Activated naive CD8-positive, alpha-beta T cell (primary cell): Measurements from ENCODE around the gene CCDC187.

Source experiments
- H3K27ac Mint-ChIP-seq: one replicate; pipeline ENCODE4 v1.8.0; 2021; ENCODE audit warnings: mixed read lengths
- H3K27me3 Mint-ChIP-seq: one replicate; pipeline ENCODE4 v1.8.0; 2021; ENCODE audit warnings: mixed read lengths
- H3K36me3 Mint-ChIP-seq: one replicate; pipeline ENCODE4 v1.8.0; 2021; ENCODE audit warnings: mixed read lengths
- H3K4me1 Mint-ChIP-seq: one replicate; pipeline ENCODE4 v1.8.0; 2021; ENCODE audit warnings: low read depth, mixed read lengths
- H3K4me3 Mint-ChIP-seq: one replicate; pipeline ENCODE4 v1.8.0; 2021; ENCODE audit warnings: mild to moderate bottlenecking, mixed read lengths
- H3K9me3 Mint-ChIP-seq: one replicate; pipeline ENCODE4 v1.8.0; 2021; ENCODE audit warnings: low read depth, mixed read lengths

CCDC187 gene

DNA sequence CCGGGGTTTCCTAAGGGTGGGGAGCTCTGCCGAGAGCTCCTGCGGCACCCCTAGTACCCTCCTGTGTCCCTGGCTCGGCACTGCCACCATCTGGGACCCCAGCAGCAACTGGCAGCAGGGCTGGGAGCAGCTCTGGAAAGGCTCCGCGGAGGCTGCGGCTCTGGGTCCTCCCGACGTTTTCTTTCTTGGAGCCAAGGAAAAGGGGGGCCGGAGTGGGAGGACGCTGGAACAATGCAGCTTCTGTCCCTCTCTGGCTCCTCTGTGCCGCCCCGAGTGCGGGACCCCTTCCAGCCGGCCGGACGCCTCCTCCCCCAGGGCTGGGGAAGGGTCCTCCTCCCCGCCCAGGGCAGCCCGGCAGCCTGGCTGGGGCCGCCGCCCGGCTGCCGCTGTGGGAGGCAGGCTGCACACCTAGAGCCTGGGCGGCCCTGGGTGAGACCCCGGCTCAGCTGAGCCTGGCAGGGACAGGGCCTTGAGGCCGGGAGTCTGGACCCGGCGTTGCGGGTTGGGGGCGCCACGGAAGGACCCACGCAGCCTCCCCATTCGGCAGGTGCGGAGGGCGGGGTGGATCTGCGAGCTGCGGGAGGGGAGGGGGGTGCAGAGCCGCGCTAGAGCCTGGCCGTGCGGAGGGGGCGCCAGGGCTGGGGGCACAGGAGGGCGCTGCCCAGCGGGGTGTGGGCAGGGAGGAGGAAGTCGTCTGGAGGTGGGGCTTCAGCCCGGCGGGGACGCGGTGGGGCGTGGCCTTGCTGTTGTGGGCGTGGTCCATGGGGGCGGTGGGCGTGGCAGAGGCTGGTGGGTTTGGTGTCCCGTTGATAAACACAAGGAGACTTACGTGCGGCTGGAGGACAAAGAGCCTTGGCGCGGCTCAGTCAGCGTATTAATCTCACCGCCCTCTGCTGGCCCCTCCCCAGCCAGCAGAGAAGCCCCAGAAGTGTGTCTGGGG is 38.6 kb upstream of the CCDC187 start:
- no peaks in the 10 kb centered on the region for H3K36me3 Mint-ChIP-seq
- no peaks in the 10 kb centered on the region for H3K27me3 Mint-ChIP-seq
- no peaks in the 10 kb centered on the region for H3K9me3 Mint-ChIP-seq
- H3K4me1 Mint-ChIP-seq: no peaks in the 10 kb centered on the region
- no peak overlapping the region for H3K4me3 Mint-ChIP-seq
- no peak overlapping the region for H3K27ac Mint-ChIP-seq

DNA sequence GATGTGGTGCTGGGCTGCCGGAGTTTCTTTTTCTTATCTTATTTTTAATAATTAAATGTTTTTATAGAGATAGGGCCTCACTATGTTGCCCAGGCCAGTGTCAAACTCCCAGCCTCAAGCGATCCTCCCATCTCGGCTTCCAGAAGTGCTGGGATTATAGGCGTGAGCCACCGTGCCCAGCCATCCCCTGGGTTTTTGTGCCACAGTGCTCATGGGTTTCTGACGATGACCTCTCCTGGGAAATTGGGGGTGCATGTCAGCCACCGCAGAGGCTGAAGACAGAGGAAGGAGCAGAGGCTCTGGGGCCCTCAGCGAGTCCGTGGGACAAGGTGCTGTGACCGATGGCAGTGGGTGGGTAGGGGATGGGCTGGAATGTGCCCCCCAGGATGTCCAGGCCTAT is 37.9 kb upstream of the CCDC187 start:
- H3K4me1 Mint-ChIP-seq: no peaks in the 10 kb centered on the region
- no peak overlapping the region for H3K27ac Mint-ChIP-seq
- no peaks in the 10 kb centered on the region for H3K36me3 Mint-ChIP-seq
- H3K9me3 Mint-ChIP-seq: no peaks in the 10 kb centered on the region
- H3K27me3 Mint-ChIP-seq: no peaks in the 10 kb centered on the region
- H3K4me3 Mint-ChIP-seq: no peak overlapping the region

DNA sequence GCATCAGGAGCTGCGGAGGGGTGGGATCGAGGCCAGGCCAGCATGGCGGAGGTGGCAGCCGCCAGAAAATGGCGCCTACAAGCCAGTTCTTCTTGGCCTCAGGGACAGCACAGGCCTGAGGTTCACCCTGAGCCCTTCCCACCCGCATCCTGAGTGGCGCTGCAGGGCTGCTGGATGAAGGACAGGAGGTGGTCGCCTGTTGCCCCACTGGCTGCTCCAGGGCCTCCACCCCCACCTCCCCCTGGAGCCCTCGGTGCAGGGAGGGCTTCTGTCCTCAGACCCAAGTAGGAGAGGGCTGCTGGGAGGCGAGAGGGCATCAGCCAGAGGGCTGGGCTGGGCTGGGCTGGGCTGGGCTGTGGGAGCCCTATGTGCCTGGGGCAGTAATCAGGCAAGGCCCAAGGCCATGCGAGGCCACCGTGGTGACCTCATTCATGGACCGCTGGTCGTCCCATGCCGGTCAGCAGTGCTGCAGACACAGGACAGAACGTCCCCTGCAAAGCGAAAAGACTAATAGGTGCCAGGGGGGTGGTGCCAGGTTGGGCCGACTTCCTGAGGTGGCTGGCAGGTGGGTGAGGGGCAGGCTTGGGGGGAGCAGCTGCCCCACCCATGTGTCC is 37.3 kb upstream of the CCDC187 start:
- Mint-ChIP-seq H3K4me3 (no peak overlapping the region), H3K9me3 (no peaks in the 10 kb centered on the region), H3K4me1 (no peaks in the 10 kb centered on the region), H3K27me3 (no peaks in the 10 kb centered on the region), H3K27ac (no peak overlapping the region), H3K36me3 (no peaks in the 10 kb centered on the region)

DNA sequence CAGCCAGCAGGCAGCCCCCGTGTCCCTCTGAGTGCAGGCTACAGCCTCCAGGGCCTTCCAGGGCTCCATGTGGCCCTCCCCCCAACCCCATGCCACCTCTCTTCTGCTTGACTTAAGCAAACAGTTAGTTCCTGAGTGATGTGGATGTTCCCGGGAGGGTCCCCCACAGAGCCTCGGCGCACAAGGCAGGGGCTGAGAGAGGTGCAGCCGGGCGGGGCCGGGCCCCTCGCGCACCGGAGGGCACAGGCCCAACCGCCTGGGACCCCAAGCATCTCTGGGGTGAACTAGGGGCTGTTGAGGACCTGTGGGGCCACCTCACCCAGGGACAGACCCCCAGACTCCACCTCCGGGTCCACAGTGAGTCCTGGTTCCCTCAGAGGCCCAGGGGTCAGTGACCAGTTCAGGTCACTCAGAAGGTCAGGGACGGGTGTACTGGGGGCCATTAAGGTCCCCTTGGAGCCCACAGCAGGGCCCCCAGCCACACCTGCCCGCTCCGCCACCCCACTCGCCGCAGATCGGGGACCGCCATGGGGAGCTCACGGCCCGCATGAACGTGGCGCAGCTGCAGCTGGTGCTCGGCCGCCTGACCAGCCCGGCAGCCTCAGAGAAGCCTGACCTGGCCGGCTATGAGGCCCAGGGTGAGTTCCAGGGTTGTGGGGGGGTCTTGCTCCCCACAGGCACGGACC is 36.6 kb upstream of the CCDC187 start:
- Mint-ChIP-seq H3K4me3 (no peak overlapping the region), H3K36me3 (no peaks in the 10 kb centered on the region), H3K27ac (no peak overlapping the region), H3K9me3 (no peaks in the 10 kb centered on the region), H3K4me1 (no peaks in the 10 kb centered on the region), H3K27me3 (no peaks in the 10 kb centered on the region)

DNA sequence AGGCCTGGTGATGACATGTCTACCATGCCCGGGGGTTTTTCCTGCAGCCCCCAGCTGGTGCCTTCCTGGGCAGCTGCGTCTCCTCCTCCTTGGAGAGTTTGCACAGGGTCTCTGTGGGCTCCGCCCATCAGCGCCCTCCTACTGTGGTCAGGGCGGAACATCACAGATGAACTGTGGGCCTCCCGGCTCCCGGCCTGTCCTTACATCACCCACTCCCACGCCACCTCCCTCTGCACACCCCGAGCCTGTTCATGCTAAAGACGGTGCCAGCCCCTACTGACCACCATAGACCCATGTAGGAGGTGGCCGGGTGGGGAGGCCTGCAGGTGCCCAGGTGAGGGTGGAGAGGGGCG is 36.0 kb upstream of the CCDC187 start:
- Mint-ChIP-seq H3K4me3 (no peak overlapping the region), H3K27me3 (no peaks in the 10 kb centered on the region), H3K4me1 (no peaks in the 10 kb centered on the region), H3K36me3 (no peaks in the 10 kb centered on the region), H3K9me3 (no peaks in the 10 kb centered on the region), H3K27ac (no peak overlapping the region)

DNA sequence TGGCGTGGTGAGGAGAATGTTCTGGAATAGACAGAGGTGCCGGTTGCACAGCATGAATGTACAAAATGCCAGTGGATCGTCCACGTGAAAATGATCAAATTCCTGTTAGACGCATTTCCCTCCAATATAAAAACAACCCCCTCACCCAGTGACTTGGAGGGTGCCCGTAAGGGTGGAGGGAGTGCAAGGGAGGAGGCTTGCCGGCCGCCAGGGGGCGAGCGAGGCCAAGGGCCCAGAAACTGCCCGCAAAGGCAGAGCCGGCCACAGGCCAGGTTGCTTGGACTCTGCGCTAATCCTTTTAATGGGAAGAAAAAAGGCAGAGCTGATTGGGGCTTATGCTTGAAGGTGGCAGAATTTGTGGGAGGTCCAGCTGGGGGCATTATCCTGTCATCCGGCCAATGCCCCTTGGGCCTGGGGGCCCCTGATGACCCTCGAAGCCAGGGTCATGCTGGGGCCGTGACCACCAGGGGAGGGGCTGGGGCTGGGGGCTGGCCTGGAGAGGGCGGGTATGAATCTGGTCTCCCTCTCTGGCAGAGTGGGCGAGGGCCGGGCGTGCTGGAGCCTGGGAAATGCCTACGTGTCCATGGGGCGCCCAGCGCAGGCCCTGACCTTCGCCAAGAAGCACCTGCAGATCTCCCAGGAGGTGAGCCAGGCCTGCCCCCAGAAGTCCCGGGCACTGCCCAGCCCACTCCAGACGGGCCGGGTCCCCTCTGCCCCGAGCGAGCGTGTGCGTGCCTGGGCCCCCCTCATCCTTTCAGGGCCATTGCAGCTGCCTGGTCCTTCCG is 35.5 kb upstream of the CCDC187 start:
- H3K9me3 Mint-ChIP-seq: no peaks in the 10 kb centered on the region
- no peaks in the 10 kb centered on the region for H3K36me3 Mint-ChIP-seq
- H3K27me3 Mint-ChIP-seq: no peaks in the 10 kb centered on the region
- no peaks in the 10 kb centered on the region for H3K4me1 Mint-ChIP-seq
- no peak overlapping the region for H3K4me3 Mint-ChIP-seq
- H3K27ac Mint-ChIP-seq: no peak overlapping the region

DNA sequence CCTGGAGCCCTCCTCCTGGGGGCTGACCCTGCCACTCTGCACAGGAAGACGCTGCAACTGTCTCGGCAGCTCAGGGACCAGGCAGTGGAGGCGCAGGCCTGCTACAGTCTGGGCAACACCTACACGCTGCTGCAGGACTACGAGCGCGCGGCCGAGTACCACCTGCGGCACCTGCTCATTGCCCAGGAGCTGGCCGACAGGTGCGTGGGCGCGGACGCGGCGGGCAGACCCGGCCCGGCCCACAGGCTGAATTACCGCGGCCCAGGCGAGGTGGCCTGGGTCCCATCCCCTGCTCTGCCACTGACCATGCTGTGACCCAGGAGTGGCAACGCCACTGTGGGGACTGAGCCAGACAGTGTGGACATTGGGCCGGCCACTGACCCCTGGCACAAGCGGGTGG is 34.6 kb upstream of the CCDC187 start:
- Mint-ChIP-seq H3K27me3 (no peaks in the 10 kb centered on the region), H3K27ac (no peak overlapping the region)

DNA sequence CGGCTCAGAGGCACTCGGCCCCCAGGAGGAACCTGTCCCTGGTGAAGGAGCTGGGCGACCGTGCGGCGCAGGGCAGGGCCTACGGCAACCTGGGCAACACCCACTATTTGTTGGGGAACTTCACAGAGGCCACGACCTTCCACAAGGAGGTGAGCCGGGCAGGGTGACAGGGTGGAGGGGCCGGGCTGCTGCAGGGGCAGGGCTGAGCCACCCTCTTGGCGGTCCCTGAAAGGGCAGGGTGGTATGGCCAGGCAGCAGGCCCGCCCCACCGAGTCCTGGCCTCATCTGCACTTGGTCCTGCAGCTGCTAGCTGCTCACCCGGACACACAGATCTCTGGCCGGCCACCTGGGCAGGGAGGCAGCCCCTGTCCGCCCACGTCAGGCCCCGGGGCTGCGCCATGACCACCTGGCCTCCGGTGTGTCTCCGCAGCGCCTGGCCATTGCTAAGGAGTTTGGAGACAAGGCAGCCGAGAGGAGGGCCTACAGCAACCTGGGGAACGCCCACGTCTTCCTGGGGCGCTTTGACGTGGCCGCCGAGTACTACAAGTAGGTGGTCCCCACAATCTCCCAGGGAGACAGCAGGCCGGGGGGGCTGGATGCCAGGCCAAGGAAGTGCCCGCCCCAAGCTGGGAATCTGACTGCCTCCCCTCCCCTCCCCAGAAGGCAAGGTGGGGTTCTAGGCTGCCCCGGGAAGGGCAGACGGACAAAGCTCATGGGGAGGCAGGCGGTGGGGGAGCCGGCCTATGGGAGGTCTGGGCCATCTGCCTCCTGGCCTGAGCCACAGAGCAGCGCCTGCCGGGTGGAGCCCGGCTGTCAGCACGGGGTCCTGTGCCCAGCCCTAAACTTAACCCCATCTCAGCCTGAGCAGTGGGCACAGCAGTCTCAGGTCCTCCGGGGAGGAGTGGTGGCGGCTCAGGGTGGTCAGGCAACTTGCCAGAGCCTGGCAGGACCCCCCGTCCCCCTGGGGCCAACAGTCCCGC is 33.8 kb upstream of the CCDC187 start:
- no peak overlapping the region for H3K27ac Mint-ChIP-seq
- no peaks in the 10 kb centered on the region for H3K4me1 Mint-ChIP-seq
- H3K9me3 Mint-ChIP-seq: no peaks in the 10 kb centered on the region
- no peaks in the 10 kb centered on the region for H3K27me3 Mint-ChIP-seq
- no peaks in the 10 kb centered on the region for H3K36me3 Mint-ChIP-seq
- no peak overlapping the region for H3K4me3 Mint-ChIP-seq

More for the DNA sequence above, 34.6 kb upstream of the CCDC187 start:
- Mint-ChIP-seq H3K4me3 (no peak overlapping the region), H3K9me3 (no peaks in the 10 kb centered on the region), H3K36me3 (no peaks in the 10 kb centered on the region), H3K4me1 (no peaks in the 10 kb centered on the region)

DNA sequence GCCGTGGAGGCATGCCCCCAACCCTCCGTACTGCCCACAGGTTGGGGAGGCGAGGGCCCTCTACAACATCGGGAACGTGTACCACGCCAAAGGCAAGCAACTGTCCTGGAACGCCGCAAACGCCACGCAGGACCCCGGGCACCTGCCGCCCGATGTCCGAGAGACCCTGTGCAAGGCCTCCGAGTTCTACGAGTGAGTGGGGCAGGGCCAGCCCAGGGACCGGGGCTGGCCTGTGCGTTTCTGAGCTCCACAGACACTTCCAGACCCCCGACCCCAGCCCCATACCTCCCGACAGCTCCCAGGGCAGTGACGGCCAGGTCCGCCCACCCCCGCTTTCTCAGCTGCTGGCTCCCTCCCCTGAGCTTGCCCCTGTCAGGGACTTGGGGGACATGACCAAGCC is 33.0 kb upstream of the CCDC187 start:
- Mint-ChIP-seq H3K27ac (no peak overlapping the region), H3K4me1 (no peaks in the 10 kb centered on the region), H3K27me3 (no peaks in the 10 kb centered on the region), H3K4me3 (no peak overlapping the region), H3K9me3 (no peaks in the 10 kb centered on the region), H3K36me3 (no peaks in the 10 kb centered on the region)

DNA sequence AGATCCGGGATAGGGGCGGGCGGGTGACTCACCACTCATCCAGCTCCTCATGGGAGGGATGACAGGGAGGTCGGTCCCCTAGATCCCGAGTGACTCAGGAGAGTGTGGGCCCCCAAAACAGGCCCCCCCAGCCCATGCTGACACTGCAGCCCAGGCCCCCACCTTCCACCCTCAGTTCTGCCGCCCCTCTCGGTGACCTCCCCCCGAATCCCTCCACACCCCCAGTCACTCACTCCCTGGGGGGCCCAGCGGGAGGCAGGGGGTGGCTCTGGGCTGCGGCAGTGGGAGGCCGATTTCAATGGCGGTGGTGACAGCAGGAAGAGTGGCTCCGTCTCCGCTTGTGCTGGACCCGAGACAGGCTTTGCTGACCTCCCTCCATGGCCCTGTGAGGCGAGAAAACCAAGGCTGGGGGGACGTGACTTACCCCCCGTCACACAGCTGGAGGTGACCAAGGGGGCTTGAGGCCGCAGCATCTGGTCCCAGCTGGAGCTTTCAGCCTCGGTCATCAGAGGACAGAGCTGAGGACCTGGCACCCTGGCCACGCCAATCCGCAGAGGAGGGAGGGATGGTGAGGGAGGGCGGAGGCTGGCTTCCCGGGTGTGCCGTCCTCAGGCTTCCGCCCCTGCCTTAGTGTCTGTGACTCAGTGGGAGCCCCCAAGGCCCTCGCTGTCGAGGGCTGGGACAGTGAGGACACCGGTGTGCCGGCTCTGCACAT is 32.4 kb upstream of the CCDC187 start:
- Mint-ChIP-seq H3K4me1 (no peaks in the 10 kb centered on the region), H3K27ac (no peak overlapping the region), H3K4me3 (no peak overlapping the region), H3K36me3 (no peaks in the 10 kb centered on the region), H3K9me3 (no peaks in the 10 kb centered on the region), H3K27me3 (no peaks in the 10 kb centered on the region)

DNA sequence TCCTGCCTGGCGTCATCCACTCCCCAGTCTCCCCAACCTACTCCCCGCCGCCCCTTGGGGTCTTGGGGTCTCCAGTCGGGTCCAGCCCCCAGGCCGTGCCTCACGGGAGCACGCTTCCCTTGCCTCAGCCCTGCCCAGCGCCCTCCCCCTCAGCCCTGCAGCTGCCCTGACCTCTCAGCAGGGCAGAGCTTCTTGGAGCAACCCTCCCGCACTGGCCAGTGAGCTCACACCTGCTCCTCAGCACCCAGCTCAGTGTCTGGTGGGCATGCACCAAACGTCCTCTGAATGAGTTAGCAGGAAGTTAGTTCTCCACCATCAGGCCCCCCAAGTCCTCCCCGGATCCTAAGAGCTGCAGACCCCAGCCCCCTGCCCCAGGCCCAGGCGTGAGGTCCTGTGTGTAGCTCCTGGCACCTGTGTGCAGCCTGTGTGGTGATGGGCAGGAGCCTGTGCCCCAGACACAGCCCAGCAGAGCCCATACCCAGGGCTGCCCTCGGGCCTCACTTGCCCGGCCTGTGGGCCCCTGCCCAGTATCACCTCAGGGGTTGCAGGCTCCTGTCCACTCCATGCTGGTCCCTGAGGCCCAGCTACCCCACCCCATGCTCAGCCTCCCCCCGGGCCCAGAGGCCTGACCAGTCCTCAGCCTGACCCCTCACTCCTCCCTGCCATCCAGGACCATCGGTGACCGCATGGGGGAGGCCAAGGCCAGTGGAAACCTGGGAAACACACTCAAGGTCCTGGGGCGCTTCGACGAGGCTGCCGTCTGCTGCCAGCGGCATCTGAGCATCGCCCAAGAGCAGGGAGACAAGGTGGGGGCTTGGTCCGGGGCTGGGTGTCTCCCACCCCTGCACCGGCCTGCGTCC is 31.6 kb upstream of the CCDC187 start:
- Mint-ChIP-seq H3K4me3 (no peak overlapping the region), H3K27ac (no peak overlapping the region), H3K36me3 (no peaks in the 10 kb centered on the region), H3K27me3 (no peaks in the 10 kb centered on the region), H3K9me3 (no peaks in the 10 kb centered on the region), H3K4me1 (no peaks in the 10 kb centered on the region)

DNA sequence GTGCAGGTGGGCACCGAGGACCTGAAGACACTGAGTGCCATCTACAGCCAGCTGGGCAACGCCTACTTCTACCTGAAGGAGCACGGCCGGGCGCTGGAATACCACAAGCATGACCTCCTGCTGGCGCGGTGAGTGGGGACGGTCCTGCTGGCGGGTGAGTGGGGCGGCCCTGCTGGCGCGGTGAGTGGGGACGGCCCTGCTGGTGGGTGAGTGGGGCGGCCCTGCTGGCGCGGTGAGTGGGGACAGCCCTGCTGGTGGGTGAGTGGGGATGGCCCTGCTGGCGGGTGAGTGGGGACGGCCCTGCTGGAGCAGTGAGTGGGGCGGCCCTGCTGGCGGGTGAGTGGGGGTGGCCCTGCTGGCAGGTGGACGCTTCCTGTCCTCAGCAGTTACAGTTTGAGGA is 30.6 kb upstream of the CCDC187 start:
- Mint-ChIP-seq H3K4me3 (no peak overlapping the region), H3K4me1 (no peaks in the 10 kb centered on the region), H3K27ac (no peak overlapping the region), H3K9me3 (no peaks in the 10 kb centered on the region), H3K36me3 (no peaks in the 10 kb centered on the region), H3K27me3 (no peaks in the 10 kb centered on the region)

DNA sequence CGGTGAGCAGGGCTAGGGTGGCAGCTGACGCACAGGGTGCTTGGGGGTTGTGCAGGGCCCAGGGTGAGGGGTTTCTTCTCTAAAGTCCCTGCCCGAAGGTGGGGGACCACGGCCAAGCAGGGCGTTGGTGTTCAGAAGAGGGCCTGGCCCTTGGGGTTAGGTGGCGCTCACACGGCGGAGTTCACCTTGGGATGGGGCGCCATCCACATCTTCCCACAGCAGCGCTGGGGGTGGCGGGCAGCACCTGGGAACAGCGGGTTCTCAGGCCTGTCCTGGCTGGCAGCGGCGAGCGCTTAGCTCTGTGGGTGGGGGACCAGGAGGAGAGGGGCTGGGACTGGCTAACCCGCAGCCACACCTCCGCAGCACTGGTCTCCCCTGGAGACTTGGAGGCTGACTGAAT is 29.6 kb upstream of the CCDC187 start:
- Mint-ChIP-seq H3K36me3 (no peaks in the 10 kb centered on the region), H3K4me1 (peaks cover 3% of the 10 kb centered on the region), H3K9me3 (no peaks in the 10 kb centered on the region), H3K27ac (no peak overlapping the region), H3K4me3 (no peak overlapping the region), H3K27me3 (no peaks in the 10 kb centered on the region)
